Esophagus (tissue), 2 donors: ENCODE measurements around the gene TIMM13. TPM values are rescaled to one million over a fixed set of nuclear protein-coding genes. Genes with fewer than 3 reads are reported as not detected.
"Not testable (repeated sequence)": the region's sequence is repeated elsewhere in the genome, so short reads cannot be mapped to it uniquely, and the experiment has no call there.

Experiments
- H3K27ac ChIP-seq, 2 donors: one replicate each; pipeline ENCODE4 v1.5.1; 2013; ENCODE audit warnings: low read depth in 2 of 2, mild to moderate bottlenecking in 2 of 2, inconsistent platforms in 1 of 2, low read length in 1 of 2, moderate library complexity in 1 of 2
- H3K27me3 ChIP-seq, 2 donors: one replicate each; pipeline ENCODE4 v1.6.1; 2013; ENCODE audit warnings: low read length in 2 of 2, control low read depth in 1 of 2, mild to moderate bottlenecking in 1 of 2; ENCODE audit not compliant: insufficient read depth in 2 of 2, control insufficient read depth in 1 of 2
- H3K36me3 ChIP-seq, 2 donors: one replicate each; pipeline ENCODE4 v1.6.1; 2013; ENCODE audit warnings: low read length in 1 of 2; ENCODE audit not compliant: control insufficient read depth in 2 of 2, insufficient read depth in 2 of 2
- H3K4me1 ChIP-seq, 2 donors: one replicate each; pipeline ENCODE4 v1.6.1; 2013; ENCODE audit warnings: low read length in 1 of 2; ENCODE audit not compliant: control insufficient read depth in 2 of 2, insufficient read depth in 2 of 2
- H3K4me3 ChIP-seq, 2 donors: one replicate each; pipeline ENCODE4 v1.5.1; 2013; ENCODE audit warnings: low read length in 2 of 2, mild to moderate bottlenecking in 2 of 2, low read depth in 1 of 2, moderate library complexity in 1 of 2
- H3K9me3 ChIP-seq, 2 donors: one replicate each; pipeline ENCODE4 v1.6.1; 2013; ENCODE audit warnings: mild to moderate bottlenecking in 2 of 2, low read depth in 1 of 2, low read length in 1 of 2, moderate library complexity in 1 of 2; ENCODE audit not compliant: control insufficient read depth in 2 of 2, insufficient read depth in 1 of 2
- WGBS, 2 donors: extraction: QIAGEN DNeasy Blood & Tissue Kit; methylation state at CpG; one replicate each; pipeline ENCODE4 v1.1.7; 2013; 5-methylcytosine and 5-hydroxymethylcytosine counted together
- polyA plus RNA-seq, 2 donors: library from polyadenylated mRNA; stranded (reverse); fragments of 200-250 nt; gene quantifications; one replicate each; pipeline ENCODE4 v1.2.3, GENCODE V29; 2013
- donor health status: healthy with polysubstance abuse.
- donor health status: Bipolar disorder and iron deficiency.

The TIMM13 gene
- polyA plus RNA-seq, 2 donors = 52.0 to 86.8 TPM

- H3K4me3 ChIP-seq = no peak overlapping the region
- no peak overlapping the region for H3K27ac ChIP-seq
- no peaks in the 10 kb centered on the region for H3K27me3 ChIP-seq
- H3K9me3 ChIP-seq = peaks cover 2 to 5% of the 10 kb centered on the region in 2 donors
- H3K36me3 ChIP-seq = no peaks in the 10 kb centered on the region
- WGBS, 2 donors = 74 to 84% methylated on average over 25 of the region's 25 CpGs
- H3K4me1 ChIP-seq = no peaks in the 10 kb centered on the region
These were observed 19.1 kb downstream of the TIMM13 start for GRCh38 chr19:2408247-2408646.

- Histone ChIP-seq H3K36me3 (no peaks in the 10 kb centered on the region), H3K4me1 (no peaks in the 10 kb centered on the region), H3K4me3 (no peak overlapping the region), H3K27me3 (no peaks in the 10 kb centered on the region), H3K27ac (no peak overlapping the region), H3K9me3 (no peaks in the 10 kb centered on the region)
- 94 to 97% methylated on average over 4 of the region's 4 CpGs for WGBS, 2 donors
These were observed 27.8 kb downstream of the TIMM13 start for GRCh38 chr19:2399582-2399981.

GRCh38 chr19:2398735-2399305 lies 28.6 kb downstream of the TIMM13 start:
- Histone ChIP-seq H3K4me3 (no peak overlapping the region), H3K27ac (no peak overlapping the region), H3K36me3 (no peaks in the 10 kb centered on the region), H3K9me3 (no peaks in the 10 kb centered on the region), H3K4me1 (no peaks in the 10 kb centered on the region), H3K27me3 (no peaks in the 10 kb centered on the region)
- WGBS, 2 donors = 85 to 88% methylated on average over 14 of the region's 14 CpGs

- H3K27me3 ChIP-seq, H3K9me3 ChIP-seq, H3K4me1 ChIP-seq, H3K27ac ChIP-seq, H3K36me3 ChIP-seq, H3K4me3 ChIP-seq: not testable (repeated sequence)
- WGBS, 2 donors = 94 to 95% methylated on average over 7 of the region's 7 CpGs
These were observed 30.2 kb downstream of the TIMM13 start for GRCh38 chr19:2397173-2397572.

- not testable (repeated sequence) for H3K4me1 ChIP-seq, H3K36me3 ChIP-seq, H3K27me3 ChIP-seq, H3K4me3 ChIP-seq, H3K27ac ChIP-seq, H3K9me3 ChIP-seq
- WGBS, 2 donors = 83 to 86% methylated on average over 18 of the region's 18 CpGs
These were observed 32.0 kb downstream of the TIMM13 start for GRCh38 chr19:2395293-2395829.

GRCh38 chr19:2394442-2395292 lies 32.7 kb downstream of the TIMM13 start:
- no peak overlapping the region for H3K27ac ChIP-seq
- no peaks in the 10 kb centered on the region for H3K9me3 ChIP-seq
- no peaks in the 10 kb centered on the region for H3K27me3 ChIP-seq
- H3K4me1 ChIP-seq = no peaks in the 10 kb centered on the region
- H3K4me3 ChIP-seq = no peak overlapping the region
- WGBS, 2 donors = 56 to 63% methylated on average over 27 of the region's 27 CpGs
- no peaks in the 10 kb centered on the region for H3K36me3 ChIP-seq

GRCh38 chr19:2394054-2394441 lies 33.3 kb downstream of the TIMM13 start:
- Histone ChIP-seq H3K4me3 (no peak overlapping the region), H3K4me1 (no peaks in the 10 kb centered on the region), H3K27me3 (no peaks in the 10 kb centered on the region), H3K36me3 (no peaks in the 10 kb centered on the region), H3K9me3 (no peaks in the 10 kb centered on the region), H3K27ac (no peak overlapping the region)
- 66 to 69% methylated on average over 8 of the region's 8 CpGs for WGBS, 2 donors

GRCh38 chr19:2392899-2393298 lies 34.5 kb downstream of the TIMM13 start:
- WGBS, 2 donors = 77 to 79% methylated on average over 8 of the region's 8 CpGs
- not testable (repeated sequence) for H3K27ac ChIP-seq, H3K36me3 ChIP-seq, H3K4me1 ChIP-seq, H3K9me3 ChIP-seq, H3K4me3 ChIP-seq, H3K27me3 ChIP-seq

GRCh38 chr19:2392366-2392765 lies 35.0 kb downstream of the TIMM13 start:
- Histone ChIP-seq H3K4me3 (no peak overlapping the region), H3K4me1 (no peaks in the 10 kb centered on the region), H3K27me3 (no peaks in the 10 kb centered on the region), H3K36me3 (no peaks in the 10 kb centered on the region), H3K9me3 (no peaks in the 10 kb centered on the region), H3K27ac (no peak overlapping the region)
- 59 to 70% methylated on average over 7 of the region's 7 CpGs for WGBS, 2 donors
